ENCODE results near the gene FAR2.

The FAR2 gene

DNA sequence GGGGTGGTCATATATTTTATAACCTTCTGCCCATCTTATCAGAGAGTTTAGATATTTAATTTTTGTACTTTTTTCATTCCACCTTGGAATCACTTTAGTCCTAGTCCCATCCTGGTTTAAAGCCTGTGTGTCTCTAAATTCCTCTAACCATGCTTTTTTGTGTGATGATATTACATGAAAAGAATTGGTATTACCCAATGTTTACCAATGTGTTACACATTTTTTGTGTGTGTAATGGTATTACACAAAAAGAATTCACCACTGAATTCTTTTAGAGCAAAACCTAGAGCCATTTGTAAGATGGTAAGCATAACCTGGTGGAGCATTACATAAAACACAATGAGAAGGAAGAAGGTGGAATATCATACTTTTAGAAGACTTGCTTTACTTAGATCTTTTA lies 77.5 kb downstream of the FAR2 start:
- Histone ChIP-seq H3K9me3 (ENCODE audit: insufficient read depth, low read length) (no peaks in the 10 kb centered on the region), H3K36me3 (ENCODE audit: low read length) (no peaks in the 10 kb centered on the region), H3K27me3 (ENCODE audit: low read length) (no peaks in the 10 kb centered on the region), H2AFZ (ENCODE audit: low read depth, low read length, severe bottlenecking) (no peak overlapping the region), H4K20me1 (ENCODE audit: low read depth, low read length) (no peaks in the 10 kb centered on the region), H3K9me2 (replicated peaks; ENCODE audit: insufficient read depth, low read length) (no peaks in the 10 kb centered on the region), H3K4me3 (ENCODE audit: insufficient read depth, low read length, poor library complexity, severe bottlenecking) (no peak overlapping the region), H3K9ac (ENCODE audit: low read length) (no peak overlapping the region), H3K79me2 (ENCODE audit: insufficient read depth, low read length) (no peaks in the 10 kb centered on the region), H3K4me2 (ENCODE audit: low read depth, low read length, poor library complexity, severe bottlenecking) (no peak overlapping the region), H3K27ac (ENCODE audit: low read depth, low read length) (no peak overlapping the region), H3F3A (ENCODE audit: insufficient read depth) (no peaks in the 10 kb centered on the region)
- TF ChIP-seq, protein P1, sequence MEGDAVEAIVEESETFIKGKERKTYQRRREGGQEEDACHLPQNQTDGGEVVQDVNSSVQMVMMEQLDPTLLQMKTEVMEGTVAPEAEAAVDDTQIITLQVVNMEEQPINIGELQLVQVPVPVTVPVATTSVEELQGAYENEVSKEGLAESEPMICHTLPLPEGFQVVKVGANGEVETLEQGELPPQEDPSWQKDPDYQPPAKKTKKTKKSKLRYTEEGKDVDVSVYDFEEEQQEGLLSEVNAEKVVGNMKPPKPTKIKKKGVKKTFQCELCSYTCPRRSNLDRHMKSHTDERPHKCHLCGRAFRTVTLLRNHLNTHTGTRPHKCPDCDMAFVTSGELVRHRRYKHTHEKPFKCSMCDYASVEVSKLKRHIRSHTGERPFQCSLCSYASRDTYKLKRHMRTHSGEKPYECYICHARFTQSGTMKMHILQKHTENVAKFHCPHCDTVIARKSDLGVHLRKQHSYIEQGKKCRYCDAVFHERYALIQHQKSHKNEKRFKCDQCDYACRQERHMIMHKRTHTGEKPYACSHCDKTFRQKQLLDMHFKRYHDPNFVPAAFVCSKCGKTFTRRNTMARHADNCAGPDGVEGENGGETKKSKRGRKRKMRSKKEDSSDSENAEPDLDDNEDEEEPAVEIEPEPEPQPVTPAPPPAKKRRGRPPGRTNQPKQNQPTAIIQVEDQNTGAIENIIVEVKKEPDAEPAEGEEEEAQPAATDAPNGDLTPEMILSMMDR (IDR thresholded peaks at IDR 0.05; ENCODE audit: insufficient read depth, low read length, poor library complexity, severe bottlenecking), result no peak

DNA sequence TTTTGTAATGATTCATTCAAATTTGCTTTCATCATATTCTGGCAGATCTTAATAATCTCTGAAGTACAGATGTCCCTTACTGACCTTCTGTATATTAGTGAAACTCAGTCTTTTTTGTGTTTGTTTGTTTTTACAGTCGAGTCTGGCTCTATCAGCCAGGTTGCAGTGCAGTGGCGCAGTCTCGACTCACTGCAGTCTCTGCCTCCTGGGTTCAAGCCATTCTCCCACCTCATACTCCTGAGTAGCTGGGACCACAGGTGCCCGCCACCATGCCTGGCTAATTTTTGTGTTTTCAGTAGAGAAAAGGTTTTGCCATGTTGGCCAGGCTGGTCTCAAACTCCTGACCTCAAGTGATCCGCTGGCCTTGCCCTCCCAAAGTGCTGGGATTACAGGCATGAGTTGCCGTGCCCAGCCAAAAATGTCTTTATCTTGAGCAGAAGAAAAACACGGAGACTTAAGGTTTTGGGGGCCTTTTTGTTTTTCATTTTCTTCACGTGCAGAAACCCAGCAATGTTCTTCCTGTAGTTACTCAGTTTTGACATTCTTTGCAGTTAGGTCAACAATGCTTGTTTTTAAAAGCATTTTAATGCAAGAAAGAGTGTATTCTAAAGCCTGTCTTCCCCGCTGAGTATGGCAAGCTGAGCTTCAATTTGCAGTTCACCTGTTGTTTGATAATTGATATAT lies 79.5 kb downstream of the FAR2 start:
- no peak overlapping the region for H3K27ac ChIP-seq (ENCODE audit: low read depth, low read length)
- H3F3A ChIP-seq (ENCODE audit: insufficient read depth), result no peaks in the 10 kb centered on the region
- no peaks in the 10 kb centered on the region for H3K9me3 ChIP-seq (ENCODE audit: insufficient read depth, low read length)
- H3K4me2 ChIP-seq (ENCODE audit: low read depth, low read length, poor library complexity, severe bottlenecking), result no peak overlapping the region
- no peak overlapping the region for H2AFZ ChIP-seq (ENCODE audit: low read depth, low read length, severe bottlenecking)
- no peaks in the 10 kb centered on the region for H4K20me1 ChIP-seq (ENCODE audit: low read depth, low read length)
- no peaks in the 10 kb centered on the region for H3K9me2 ChIP-seq (replicated peaks; ENCODE audit: insufficient read depth, low read length)
- H3K9ac ChIP-seq (ENCODE audit: low read length), result no peak overlapping the region
- no peaks in the 10 kb centered on the region for H3K27me3 ChIP-seq (ENCODE audit: low read length)
- no peaks in the 10 kb centered on the region for H3K36me3 ChIP-seq (ENCODE audit: low read length)
- H3K79me2 ChIP-seq (ENCODE audit: insufficient read depth, low read length), result no peaks in the 10 kb centered on the region
- TF ChIP-seq, protein P1 (IDR thresholded peaks at IDR 0.05; ENCODE audit: insufficient read depth, low read length, poor library complexity, severe bottlenecking), result no peak
- TF ChIP-seq EZH2phosphoT487 (conservative IDR thresholded peaks at IDR 0.05; ENCODE audit: low read length), result no peak
- no peak overlapping the region for H3K4me3 ChIP-seq (ENCODE audit: insufficient read depth, low read length, poor library complexity, severe bottlenecking)

DNA sequence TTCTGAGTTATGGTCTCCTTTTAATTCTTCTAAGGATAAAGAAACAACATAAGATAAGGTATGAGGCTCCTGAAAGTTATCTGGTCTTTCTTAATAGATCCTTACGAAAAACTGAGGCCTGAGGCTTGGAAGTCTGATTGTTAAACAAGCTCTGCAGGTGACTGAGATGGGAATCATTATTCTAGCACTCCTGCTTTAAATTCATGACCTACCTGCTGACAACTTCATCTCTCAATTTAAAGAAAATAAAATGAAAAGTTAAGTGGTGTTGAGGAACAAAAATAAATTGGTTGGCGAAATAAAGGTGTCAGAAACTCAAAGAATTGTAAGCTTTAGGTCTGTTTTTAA lies 80.1 kb downstream of the FAR2 start:
- no peak overlapping the region for H2AFZ ChIP-seq (ENCODE audit: low read depth, low read length, severe bottlenecking)

More for the DNA sequence above, 80.1 kb downstream of the FAR2 start:
- TF ChIP-seq EZH2phosphoT487 (conservative IDR thresholded peaks at IDR 0.05; ENCODE audit: low read length), result no peak
- TF ChIP-seq, protein P1 (IDR thresholded peaks at IDR 0.05; ENCODE audit: insufficient read depth, low read length, poor library complexity, severe bottlenecking), result no peak
- Histone ChIP-seq H3K79me2 (ENCODE audit: insufficient read depth, low read length) (no peaks in the 10 kb centered on the region), H3K27me3 (ENCODE audit: low read length) (no peaks in the 10 kb centered on the region), H3K27ac (ENCODE audit: low read depth, low read length) (no peak overlapping the region), H4K20me1 (ENCODE audit: low read depth, low read length) (no peaks in the 10 kb centered on the region), H3K9ac (ENCODE audit: low read length) (no peak overlapping the region), H3K9me3 (ENCODE audit: insufficient read depth, low read length) (no peaks in the 10 kb centered on the region), H3K9me2 (replicated peaks; ENCODE audit: insufficient read depth, low read length) (no peaks in the 10 kb centered on the region), H3K36me3 (ENCODE audit: low read length) (no peaks in the 10 kb centered on the region), H3K4me2 (ENCODE audit: low read depth, low read length, poor library complexity, severe bottlenecking) (no peak overlapping the region), H3K4me3 (ENCODE audit: insufficient read depth, low read length, poor library complexity, severe bottlenecking) (no peak overlapping the region), H3F3A (ENCODE audit: insufficient read depth) (no peaks in the 10 kb centered on the region)

Measured in SU-DHL-6 (cell line).